ENCODE measurements around the gene ASB15. TPM values are rescaled to one million over a fixed set of nuclear protein-coding genes. Genes with fewer than 3 reads are reported as not detected.

ASB15 gene
- total and polyA plus RNA-seq, 2 of the 13 experiments (the other 11 are each of a cell fraction or from before 2014, with no cell fraction given), result not detected

GRCh38 chr7:123557398-123558288, 44.0 kb upstream of the ASB15 start, which contains the start of gene NDUFA5 (continued):
- TF ChIP-seq MATR3 (CRISPR knock-in tag; IDR thresholded peaks at IDR 0.05), result no peak
- TF ChIP-seq NFIC (IDR thresholded peaks at IDR 0.05; ENCODE audit: low read length), result 0 out of 2 replicates have a peak, but pooled peaks have one; percentile 38
- peak; percentile 35; the same call in 1 of the 2 replicates for TF ChIP-seq ZNF292 (CRISPR knock-in tag; IDR thresholded peaks at IDR 0.05; ENCODE audit: borderline replicate concordance, low read depth)
- TF ChIP-seq ZSCAN20 (CRISPR knock-in tag; IDR thresholded peaks at IDR 0.05; ENCODE audit: borderline replicate concordance), result no peak
- TF ChIP-seq MXD4 (CRISPR knock-in tag; IDR thresholded peaks at IDR 0.05), result 0 out of 2 replicates have a peak, but pooled peaks have one; percentile 19
- peak; percentile 76 for TF ChIP-seq ZNF501 (CRISPR knock-in tag; IDR thresholded peaks at IDR 0.05)
- no peak for TF ChIP-seq ZNF577 (CRISPR knock-in tag; IDR thresholded peaks at IDR 0.05; ENCODE audit: borderline replicate concordance, low read depth)
- TF ChIP-seq, protein P1, sequence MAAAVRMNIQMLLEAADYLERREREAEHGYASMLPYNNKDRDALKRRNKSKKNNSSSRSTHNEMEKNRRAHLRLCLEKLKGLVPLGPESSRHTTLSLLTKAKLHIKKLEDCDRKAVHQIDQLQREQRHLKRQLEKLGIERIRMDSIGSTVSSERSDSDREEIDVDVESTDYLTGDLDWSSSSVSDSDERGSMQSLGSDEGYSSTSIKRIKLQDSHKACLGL (CRISPR knock-in tag; IDR thresholded peaks at IDR 0.05), result 0 out of 2 replicates have a peak, but pooled peaks have one; percentile 51
- 0 out of 2 replicates have a peak, but pooled peaks have one; percentile 29 for TF ChIP-seq ZNF777 (CRISPR knock-in tag; IDR thresholded peaks at IDR 0.05)
- TF ChIP-seq ZNF547 (CRISPR knock-in tag; IDR thresholded peaks at IDR 0.05), result peak; percentile 54; the same call in 1 of the 2 replicates
- TF ChIP-seq TEAD3 (CRISPR knock-in tag; optimal IDR thresholded peaks at IDR 0.05; ENCODE audit: borderline replicate concordance), result peak; percentile 53
- no peak for TF ChIP-seq CENPT (CRISPR knock-in tag; IDR thresholded peaks at IDR 0.05; ENCODE audit: low read depth)
- TF ChIP-seq ZNF441 (CRISPR knock-in tag; IDR thresholded peaks at IDR 0.05; ENCODE audit: borderline replicate concordance), result 0 out of 2 replicates have a peak, but pooled peaks have one; percentile 28
- TF ChIP-seq PAF1 (CRISPR knock-in tag; IDR thresholded peaks at IDR 0.05), result no peak
- peak; percentile 50; the same call in 1 of the 2 replicates for TF ChIP-seq SNAPC2 (CRISPR knock-in tag; IDR thresholded peaks at IDR 0.05)
- TF ChIP-seq FOXK1 (CRISPR knock-in tag; IDR thresholded peaks at IDR 0.05; ENCODE audit: borderline replicate concordance, low read depth), result peak; percentile 58; the same call in 1 of the 2 replicates
- TF ChIP-seq ZNF713 (CRISPR knock-in tag; IDR thresholded peaks at IDR 0.05), result no peak
- peak; percentile 81 for TF ChIP-seq SP4 (CRISPR knock-in tag; IDR thresholded peaks at IDR 0.05)
- TF ChIP-seq, protein P2, sequence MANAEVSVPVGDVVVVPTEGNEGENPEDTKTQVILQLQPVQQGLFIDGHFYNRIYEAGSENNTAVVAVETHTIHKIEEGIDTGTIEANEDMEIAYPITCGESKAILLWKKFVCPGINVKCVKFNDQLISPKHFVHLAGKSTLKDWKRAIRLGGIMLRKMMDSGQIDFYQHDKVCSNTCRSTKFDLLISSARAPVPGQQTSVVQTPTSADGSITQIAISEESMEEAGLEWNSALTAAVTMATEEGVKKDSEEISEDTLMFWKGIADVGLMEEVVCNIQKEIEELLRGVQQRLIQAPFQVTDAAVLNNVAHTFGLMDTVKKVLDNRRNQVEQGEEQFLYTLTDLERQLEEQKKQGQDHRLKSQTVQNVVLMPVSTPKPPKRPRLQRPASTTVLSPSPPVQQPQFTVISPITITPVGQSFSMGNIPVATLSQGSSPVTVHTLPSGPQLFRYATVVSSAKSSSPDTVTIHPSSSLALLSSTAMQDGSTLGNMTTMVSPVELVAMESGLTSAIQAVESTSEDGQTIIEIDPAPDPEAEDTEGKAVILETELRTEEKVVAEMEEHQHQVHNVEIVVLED (CRISPR knock-in tag; IDR thresholded peaks at IDR 0.05; ENCODE audit: borderline replicate concordance), result peak; percentile 89
- no peak for TF ChIP-seq ZUFSP (CRISPR knock-in tag; IDR thresholded peaks at IDR 0.05; ENCODE audit: borderline replicate concordance)
- no peak for TF ChIP-seq MNT (IDR thresholded peaks at IDR 0.05)
- TF ChIP-seq PCBP1 (IDR thresholded peaks at IDR 0.05; ENCODE audit: borderline replicate concordance, low read depth, low read length), result no peak
- no peak for TF ChIP-seq ZSCAN21 (CRISPR knock-in tag; IDR thresholded peaks at IDR 0.05; ENCODE audit: borderline replicate concordance)
- TF ChIP-seq BRD4 (CRISPR knock-in tag; IDR thresholded peaks at IDR 0.05), result peak; percentile 60; the same call in 1 of the 2 replicates
